ENCODE data around the gene CELA3B.
"Not testable (repeated sequence)": the region's sequence is repeated elsewhere in the genome, so short reads cannot be mapped to it uniquely, and the experiment has no call there.

- not testable (repeated sequence) for TF ChIP-seq CTCF (IDR thresholded peaks at IDR 0.05; ENCODE audit: poor library complexity); EZH2 (IDR thresholded peaks at IDR 0.05; ENCODE audit: borderline replicate concordance)
Measured at GRCh38 chr1:21989672-21990393, 13.0 kb downstream of the CELA3B start.

Data from hepatocyte (in vitro differentiated cells).